Lung (tissue), 12 donors: ENCODE measurements around the gene ALDH4A1. TPM values are rescaled to one million over a fixed set of nuclear protein-coding genes. Genes with fewer than 3 reads are reported as not detected.

Source experiments
- ATAC-seq: fragments of 200-7000 bp; cut with Tn5 transposase; one replicate; pipeline ENCODE4 v1.9.1; 2020; ENCODE audit warnings: moderate number of reproducible peaks; ENCODE audit not compliant: insufficient read depth, low FRiP score
- DNase-seq, 3 donors: peaks; one replicate each; pipeline ENCODE4 v3.0.0-alpha.2; 2013 to 2017
- H3K27ac ChIP-seq, 2 donors: one replicate each; pipeline ENCODE4 v1.5.1; 2013; ENCODE audit warnings: mild to moderate bottlenecking in 2 of 2, moderate library complexity in 2 of 2, control low read depth in 1 of 2, inconsistent platforms in 1 of 2, low read depth in 1 of 2, low read length in 1 of 2
- H3K27me3 ChIP-seq, 3 donors: one replicate each; pipeline ENCODE4 v1.5.1; 2013; ENCODE audit warnings: low read length in 2 of 3; ENCODE audit not compliant: control insufficient read depth in 3 of 3, insufficient read depth in 3 of 3
- H3K36me3 ChIP-seq, 4 donors: one replicate each; pipeline ENCODE4 v1.5.1; 2013; ENCODE audit warnings: low read length in 4 of 4, mild to moderate bottlenecking in 1 of 4, moderate library complexity in 1 of 4; ENCODE audit not compliant: control insufficient read depth in 4 of 4, insufficient read depth in 4 of 4
- H3K4me1 ChIP-seq, 5 donors: one replicate each; pipeline ENCODE4 v1.5.1; 2013; ENCODE audit warnings: low read length in 5 of 5, mild to moderate bottlenecking in 2 of 5, moderate library complexity in 1 of 5; ENCODE audit not compliant: control insufficient read depth in 5 of 5, insufficient read depth in 5 of 5
- H3K4me3 ChIP-seq: one replicate; pipeline ENCODE4 v1.5.1; 2013; ENCODE audit warnings: mild to moderate bottlenecking, control low read depth, moderate library complexity
- H3K9ac ChIP-seq, 2 donors: one replicate each; pipeline ENCODE4 v1.5.1; 2013; ENCODE audit warnings: low read length in 2 of 2, control low read depth in 1 of 2; ENCODE audit not compliant: insufficient read depth in 1 of 2
- H3K9me3 ChIP-seq, 4 donors: one replicate each; pipeline ENCODE4 v1.5.1; 2013; ENCODE audit warnings: low read length in 3 of 4, mild to moderate bottlenecking in 1 of 4, moderate library complexity in 1 of 4; ENCODE audit not compliant: control insufficient read depth in 4 of 4, insufficient read depth in 3 of 4
- WGBS, 2 donors: extraction: QIAGEN DNeasy Blood & Tissue Kit; methylation state at CpG; one replicate each; pipeline ENCODE4 v1.1.7; 2013; 5-methylcytosine and 5-hydroxymethylcytosine counted together
- polyA plus RNA-seq, 2 donors: library from polyadenylated mRNA; stranded (reverse); fragments of 200-250 nt; gene quantifications; one replicate each; pipeline ENCODE4 v1.2.1, GENCODE V29; 2013
- total RNA-seq, 2 donors: library from RNA; depleted of rRNA in 1 of 2; stranded (reverse); fragments of >200 nt in 1 of 2; gene quantifications; one replicate each; pipeline ENCODE4 v1.2.1, GENCODE V29; 2014 to 2021
- TF ChIP-seq, protein P1 (sequence below): IDR thresholded peaks from 2 replicates; pipeline ENCODE4 v1.5.1; 2012; ENCODE audit warnings: mild to moderate bottlenecking; ENCODE audit errors: control extremely low read depth, extremely low read depth
- donor health status: control.
- donor health status: control.
- donor health status: Bipolar disorder and iron deficiency.
- donor health status: healthy.
- donor health status: DM: yes; HTN: yes; CAD: no.

The ALDH4A1 gene
- total and polyA plus RNA-seq, 4 donors = 6.4 to 16.3 (median 11.2) TPM

DNA sequence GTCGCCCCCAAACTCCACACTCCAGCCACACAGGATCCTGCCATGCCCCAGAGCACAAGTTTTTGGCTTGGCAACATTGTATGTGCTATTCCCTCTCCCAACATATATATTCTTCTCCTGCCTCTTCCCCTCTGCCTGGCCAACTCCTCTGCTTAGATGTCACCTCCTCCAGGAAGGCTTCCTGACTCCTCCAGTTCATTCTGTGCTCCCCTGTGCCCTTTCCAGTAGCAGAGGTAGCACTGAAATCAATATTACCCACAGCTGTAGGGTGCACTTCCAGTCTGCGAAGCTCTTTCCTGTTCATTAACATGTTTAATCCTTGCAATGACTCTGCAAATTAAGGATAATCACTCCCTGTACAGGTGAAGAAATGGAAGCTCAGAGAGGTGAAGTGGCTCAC lies 21.2 kb downstream of the ALDH4A1 start:
- H3K4me3 ChIP-seq = no peak overlapping the region
- DNase-seq (no peak), ATAC-seq (no peak)
- no peaks in the 10 kb centered on the region for H3K27me3 ChIP-seq
- H3K9ac ChIP-seq = no peak overlapping the region
- no peak overlapping the region for H3K27ac ChIP-seq
- TF ChIP-seq, protein P1, sequence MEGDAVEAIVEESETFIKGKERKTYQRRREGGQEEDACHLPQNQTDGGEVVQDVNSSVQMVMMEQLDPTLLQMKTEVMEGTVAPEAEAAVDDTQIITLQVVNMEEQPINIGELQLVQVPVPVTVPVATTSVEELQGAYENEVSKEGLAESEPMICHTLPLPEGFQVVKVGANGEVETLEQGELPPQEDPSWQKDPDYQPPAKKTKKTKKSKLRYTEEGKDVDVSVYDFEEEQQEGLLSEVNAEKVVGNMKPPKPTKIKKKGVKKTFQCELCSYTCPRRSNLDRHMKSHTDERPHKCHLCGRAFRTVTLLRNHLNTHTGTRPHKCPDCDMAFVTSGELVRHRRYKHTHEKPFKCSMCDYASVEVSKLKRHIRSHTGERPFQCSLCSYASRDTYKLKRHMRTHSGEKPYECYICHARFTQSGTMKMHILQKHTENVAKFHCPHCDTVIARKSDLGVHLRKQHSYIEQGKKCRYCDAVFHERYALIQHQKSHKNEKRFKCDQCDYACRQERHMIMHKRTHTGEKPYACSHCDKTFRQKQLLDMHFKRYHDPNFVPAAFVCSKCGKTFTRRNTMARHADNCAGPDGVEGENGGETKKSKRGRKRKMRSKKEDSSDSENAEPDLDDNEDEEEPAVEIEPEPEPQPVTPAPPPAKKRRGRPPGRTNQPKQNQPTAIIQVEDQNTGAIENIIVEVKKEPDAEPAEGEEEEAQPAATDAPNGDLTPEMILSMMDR = no peak
- H3K36me3 ChIP-seq = peaks cover 0 to 13% (median 7%) of the 10 kb centered on the region in 4 donors
- WGBS, 2 donors = 93 to 97% methylated on average over 2 of the region's 2 CpGs
- H3K9me3 ChIP-seq = no peaks in the 10 kb centered on the region
- H3K4me1 ChIP-seq = no peaks in the 10 kb centered on the region

DNA sequence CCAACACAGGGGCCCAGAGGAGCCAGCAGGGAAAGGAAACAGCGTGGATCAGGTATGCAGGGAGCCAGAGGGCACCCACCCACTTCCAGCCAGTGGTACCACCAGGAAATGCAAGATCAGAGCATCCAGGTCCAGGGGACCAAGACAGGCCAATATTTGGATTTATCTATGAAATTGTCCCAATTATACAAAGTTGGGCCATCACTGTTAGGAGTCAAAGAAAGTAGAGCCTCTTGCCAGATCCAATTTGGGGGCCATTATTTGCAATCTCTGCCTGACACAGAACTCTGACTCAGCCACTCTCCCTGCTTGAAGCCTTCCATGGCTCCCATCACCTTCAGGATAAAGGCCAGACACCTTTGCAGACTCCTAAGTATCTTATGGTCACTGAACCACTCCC lies 21.8 kb downstream of the ALDH4A1 start:
- no peak overlapping the region for H3K9ac ChIP-seq
- no peaks in the 10 kb centered on the region for H3K4me1 ChIP-seq
- no peaks in the 10 kb centered on the region for H3K27me3 ChIP-seq
- H3K36me3 ChIP-seq = peaks cover 0 to 13% (median 7%) of the 10 kb centered on the region in 4 donors
- H3K27ac ChIP-seq = no peak overlapping the region
- WGBS, 2 donors = 93 to 100% methylated on average over 1 of the region's 1 CpG
- no peaks in the 10 kb centered on the region for H3K9me3 ChIP-seq
- ATAC-seq = no peak
- TF ChIP-seq, protein P1 = no peak
- H3K4me3 ChIP-seq = no peak overlapping the region
- DNase-seq = no peak

DNA sequence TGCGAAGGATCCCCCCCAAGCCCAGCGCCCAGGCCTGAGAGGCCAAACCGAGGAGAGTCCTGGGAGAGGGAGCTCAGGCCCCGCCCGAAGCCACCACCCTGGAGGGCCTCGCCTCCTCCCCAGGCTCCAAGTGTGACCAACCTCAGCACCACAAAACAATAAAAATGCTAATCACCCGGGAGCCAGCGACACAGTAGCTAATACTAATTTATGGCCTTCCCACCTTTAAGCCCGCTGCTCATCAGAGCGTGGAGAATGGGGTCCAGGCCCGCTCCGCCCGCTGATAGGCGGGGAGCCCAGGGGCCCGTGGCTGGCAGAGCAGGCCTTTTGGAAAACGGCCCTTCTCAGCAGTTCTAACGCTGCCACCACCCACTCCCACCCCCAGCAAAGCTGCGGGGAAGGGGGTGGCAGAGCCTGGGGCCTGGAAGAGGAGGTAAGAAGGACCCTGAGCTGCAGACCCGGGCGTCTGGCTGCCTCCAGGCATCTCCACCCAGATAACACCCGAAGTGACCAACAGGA lies 22.5 kb downstream of the ALDH4A1 start:
- Histone ChIP-seq H3K27me3 (no peaks in the 10 kb centered on the region), H3K9ac (no peak overlapping the region), H3K36me3 (peaks cover 0 to 13% (median 7%) of the 10 kb centered on the region in 4 donors), H3K9me3 (no peaks in the 10 kb centered on the region), H3K4me1 (peaks cover 0 to under 1% (median 0%) of the 10 kb centered on the region in 5 donors), H3K4me3 (no peak overlapping the region), H3K27ac (no peak overlapping the region)
- TF ChIP-seq, protein P1 = no peak
- DNase-seq (no peak), ATAC-seq (no peak)
- WGBS, 2 donors = 84 to 90% methylated on average over 19 to 21 of the region's 21 CpGs
